Measurements from ENCODE around the gene NOTCH4.
"Not testable (repeated sequence)": the region's sequence is repeated elsewhere in the genome, so short reads cannot be mapped to it uniquely, and the experiment has no call there.

Gene NOTCH4

DNA sequence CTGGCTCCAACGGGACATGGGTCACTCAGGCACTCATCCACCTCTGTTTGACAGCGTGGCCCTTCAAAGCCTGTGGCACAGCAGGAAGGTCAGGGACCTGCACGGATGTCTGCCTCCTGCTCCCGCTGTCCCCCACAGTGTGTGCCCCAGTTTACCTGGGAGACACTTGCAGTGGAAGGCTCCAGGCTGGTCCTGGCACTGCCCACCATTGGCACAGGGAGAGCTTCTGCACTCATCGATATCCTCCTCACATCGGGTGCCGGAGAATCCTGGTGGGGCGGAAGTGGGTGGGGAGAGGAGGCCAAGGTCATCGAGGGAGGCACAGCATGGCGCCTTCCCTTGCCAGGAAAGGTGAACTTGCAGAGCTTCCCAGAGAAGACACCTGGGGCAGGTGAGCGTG, 6.9 kb downstream of the NOTCH4 start:
- DNase-seq, result no peak

- DNase-seq, result no peak
These were observed 7.6 kb downstream of the NOTCH4 start for GRCh38 chr6:32216285-32216684.

- no peak for DNase-seq
These were observed 8.2 kb downstream of the NOTCH4 start for GRCh38 chr6:32215617-32216016.

DNA sequence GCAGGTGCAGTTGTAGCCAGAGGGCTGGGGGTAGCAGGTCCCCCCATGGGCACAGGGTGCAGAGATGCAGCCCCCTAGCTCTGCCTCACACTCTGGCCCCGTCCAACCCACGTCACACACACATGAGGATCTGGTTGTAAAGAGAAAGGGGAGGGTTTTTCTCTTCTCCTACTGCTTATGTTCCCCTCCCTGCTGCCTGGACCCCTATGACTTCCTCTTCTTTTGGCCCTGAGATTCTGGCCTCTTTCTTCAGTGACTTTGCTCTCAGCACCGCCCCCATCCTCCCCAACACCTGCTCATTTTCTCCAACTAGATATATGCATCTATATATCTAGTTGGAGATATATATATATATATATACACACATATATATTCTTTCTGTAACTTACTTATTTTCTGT, 9.7 kb downstream of the NOTCH4 start:
- DNase-seq, result no peak

- DNase-seq, result no peak
These were observed 10.2 kb downstream of the NOTCH4 start for GRCh38 chr6:32213649-32214048.

GRCh38 chr6:32212076-32212760, 11.6 kb downstream of the NOTCH4 start:
- DNase-seq, result no peak

DNA sequence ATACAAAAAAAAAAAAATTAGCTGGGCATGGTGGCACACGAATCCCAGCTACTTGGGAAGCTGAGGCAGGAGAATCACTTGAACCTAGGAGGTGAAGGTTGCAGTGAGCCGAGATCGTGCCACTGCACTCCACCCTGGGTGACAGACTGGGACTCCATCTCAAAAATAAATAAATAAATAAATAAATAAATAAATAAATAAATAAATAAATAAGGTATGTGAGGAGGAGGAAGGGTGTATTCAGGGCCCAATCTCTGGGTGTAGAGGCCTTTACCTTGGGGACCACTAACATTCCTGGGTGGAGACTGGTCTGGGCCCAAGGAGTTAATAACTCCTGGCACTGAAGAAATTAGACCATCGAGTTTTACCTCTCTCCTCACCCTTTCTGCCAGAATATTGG, 12.4 kb downstream of the NOTCH4 start:
- DNase-seq, result not testable (repeated sequence)

GRCh38 chr6:32210191-32210601, 13.7 kb downstream of the NOTCH4 start:
- no peak for DNase-seq

DNA sequence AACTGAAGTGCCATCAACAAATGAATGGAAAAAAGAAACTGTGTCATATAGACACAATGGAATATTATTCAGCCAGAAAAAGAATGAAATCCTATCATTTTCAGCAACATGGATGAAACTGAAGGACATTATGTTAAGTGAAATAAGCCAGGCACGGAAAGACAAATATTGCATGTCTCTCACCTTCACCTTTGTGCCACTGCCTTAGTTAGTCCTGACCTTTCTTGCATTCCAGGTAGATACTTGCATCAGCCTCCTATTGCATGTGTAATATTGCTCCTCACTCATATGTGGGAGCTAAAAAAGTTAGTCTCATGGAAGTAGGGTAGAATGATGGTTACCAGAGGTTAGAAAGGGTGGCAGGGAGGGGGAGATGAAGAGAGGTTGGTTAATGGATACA, 14.9 kb downstream of the NOTCH4 start:
- no peak for DNase-seq

DNA sequence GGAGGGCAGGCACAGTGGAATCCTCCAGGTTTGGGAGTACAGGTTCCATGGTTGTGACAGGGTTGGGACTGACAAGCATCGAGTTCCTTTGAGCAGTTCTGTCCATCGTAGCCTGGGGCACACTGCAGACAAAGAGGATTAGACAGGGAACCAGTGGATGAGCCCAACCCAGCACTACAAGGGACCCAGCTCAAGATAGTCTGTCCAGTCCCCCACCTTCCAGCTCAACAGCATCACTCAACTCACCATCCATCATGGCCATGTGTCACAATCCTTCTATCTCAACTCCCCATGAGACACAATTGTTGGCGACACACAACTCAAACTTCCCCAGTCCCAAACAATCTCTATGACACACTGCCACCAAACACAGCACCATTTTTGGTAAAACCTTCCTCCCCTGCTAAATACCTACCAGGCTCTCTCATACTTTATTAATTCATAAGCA, 19.6 kb downstream of the NOTCH4 start:
- no peak for DNase-seq

DNA sequence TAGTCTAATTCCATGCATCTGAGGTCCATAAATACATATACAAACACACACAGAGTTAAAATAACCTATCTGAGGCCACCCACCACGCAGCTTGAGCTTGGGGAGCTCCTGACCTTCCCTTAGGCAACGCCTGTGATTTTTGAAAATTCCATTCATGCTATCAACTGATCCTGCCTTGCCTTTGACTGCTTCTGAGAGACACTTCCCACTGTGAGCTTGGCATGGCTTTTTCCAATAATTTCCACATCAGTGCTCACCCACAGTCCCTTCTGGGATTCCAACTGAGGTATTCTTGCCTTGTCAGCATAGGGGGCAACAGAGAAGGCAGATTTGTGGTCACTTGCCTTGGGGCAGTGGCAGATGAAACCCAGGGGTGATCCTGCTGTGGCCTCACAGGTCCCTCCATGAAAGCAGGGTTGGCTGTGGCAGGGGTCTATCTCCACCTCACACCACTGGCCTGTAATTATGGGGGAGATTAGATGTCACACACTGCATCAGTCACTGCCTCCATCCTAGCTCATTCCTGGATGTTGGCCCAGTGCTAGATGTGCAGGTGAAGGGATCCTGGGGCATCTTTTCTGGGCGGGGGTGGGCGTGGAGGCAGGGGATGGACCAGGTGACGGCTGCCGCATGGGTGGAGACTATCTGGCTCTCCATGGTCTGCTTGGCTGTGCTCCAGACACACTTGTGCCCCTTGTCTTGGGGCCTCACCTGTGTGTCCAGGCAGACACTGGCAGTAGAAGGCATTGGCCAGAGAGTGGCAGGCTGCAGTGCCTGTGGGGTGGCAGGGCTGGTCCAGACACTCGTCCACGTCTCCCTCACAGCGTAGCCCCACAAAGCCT, 20.2 kb downstream of the NOTCH4 start:
- DNase-seq, result no peak

- DNase-seq, result no peak
These were observed 21.7 kb downstream of the NOTCH4 start for GRCh38 chr6:32202186-32202585.

DNA sequence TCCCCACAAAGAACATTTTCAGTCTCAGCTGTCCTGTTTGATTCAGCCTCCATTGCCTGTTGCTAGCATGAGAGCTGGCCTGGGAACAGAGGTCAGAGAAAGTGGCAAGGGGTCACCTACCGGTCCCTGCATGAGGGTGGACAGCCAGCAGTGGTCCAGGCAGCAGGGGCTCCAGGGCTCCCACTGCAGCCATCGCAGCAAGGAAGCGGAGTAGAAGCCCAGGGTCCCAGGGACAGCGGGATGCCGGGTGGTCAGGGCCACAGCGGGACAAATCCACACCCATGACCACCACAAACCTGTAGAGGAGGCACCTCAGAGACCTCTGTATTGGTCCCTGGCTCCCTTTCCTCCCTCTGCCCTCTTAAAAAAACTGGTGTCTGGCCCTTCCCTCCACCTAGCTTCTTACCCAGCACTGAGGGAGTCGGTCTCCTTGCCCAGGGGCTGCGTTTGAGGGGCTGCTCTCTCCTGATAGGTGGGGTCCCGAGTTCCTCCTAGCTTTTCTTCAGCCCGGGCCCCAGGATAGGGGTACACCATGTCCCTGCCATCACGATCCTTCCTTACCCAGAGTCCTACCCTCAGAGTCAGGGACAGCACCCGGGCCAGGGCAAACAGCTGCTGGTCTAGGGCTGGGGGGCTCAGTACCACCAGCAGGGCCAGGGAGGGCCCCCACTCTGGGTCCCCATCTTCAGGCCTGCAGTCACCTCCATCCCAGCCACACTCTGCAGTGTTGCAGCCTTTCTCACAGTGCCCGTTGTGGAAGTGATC, 23.0 kb downstream of the NOTCH4 start:
- DNase-seq, result no peak

- no peak for DNase-seq
These were observed 25.0 kb downstream of the NOTCH4 start for GRCh38 chr6:32198866-32199265.

DNA sequence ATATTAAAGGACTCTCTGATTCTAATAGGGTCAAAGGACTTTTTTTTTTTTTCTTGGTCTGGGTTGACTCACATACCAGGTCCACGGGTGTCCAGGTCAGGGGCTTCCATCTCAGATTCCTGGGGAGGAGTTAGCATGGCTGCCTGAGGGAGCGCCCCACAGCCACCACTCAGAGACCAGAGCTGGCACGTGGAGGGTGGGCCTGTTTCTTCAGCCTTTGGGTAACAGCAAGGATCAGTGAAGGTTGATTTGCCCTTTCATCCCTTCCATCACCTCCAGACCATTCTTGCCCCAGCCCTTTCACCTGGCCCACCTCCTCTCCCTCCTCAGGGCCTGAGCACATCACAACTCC, 25.5 kb downstream of the NOTCH4 start:
- no peak for DNase-seq

DNA sequence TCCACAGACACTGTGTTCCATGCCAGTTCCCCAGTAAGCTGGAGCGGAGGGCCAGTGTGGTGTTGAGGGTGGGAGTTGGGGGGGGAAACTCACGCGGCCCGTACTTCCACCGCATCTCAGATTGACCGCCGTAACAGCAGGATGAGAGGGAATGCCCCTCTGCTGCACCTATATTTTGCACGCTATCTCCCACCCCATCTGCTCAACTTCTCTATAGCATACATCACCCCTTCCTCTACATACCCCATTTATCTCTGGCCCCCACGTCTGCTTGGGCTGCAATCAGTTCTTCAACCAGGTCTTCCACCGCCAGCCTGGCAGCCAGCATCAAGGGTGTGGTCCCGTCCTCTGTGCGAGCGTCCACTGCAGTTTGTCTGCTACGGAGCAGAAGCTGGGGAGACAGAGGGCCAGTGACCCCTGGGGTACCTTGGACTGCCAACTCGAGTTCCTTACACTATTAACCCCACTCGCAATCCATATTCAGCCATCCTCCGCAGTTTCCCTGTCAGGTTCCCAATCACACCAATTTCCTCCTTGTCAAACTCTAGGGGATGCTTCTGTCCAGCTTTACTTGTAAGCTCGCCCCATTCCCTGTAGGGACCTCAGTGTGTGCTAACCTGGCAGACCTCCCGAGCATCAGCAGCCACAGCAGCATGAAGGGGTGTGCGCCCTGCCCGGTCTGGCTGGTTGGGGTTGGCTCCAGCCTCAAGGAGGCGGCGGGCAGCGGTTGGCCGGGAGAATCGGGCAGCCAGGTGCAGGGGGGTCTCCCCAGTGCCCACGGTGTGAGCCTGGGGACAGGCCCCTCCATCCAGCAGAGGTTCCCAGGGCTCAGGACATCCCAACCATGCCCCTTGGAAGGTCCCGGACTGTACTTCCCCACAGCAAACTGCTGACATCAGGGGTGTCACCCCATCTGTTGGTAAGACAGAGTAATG, 26.9 kb downstream of the NOTCH4 start:
- no peak for DNase-seq

DNA sequence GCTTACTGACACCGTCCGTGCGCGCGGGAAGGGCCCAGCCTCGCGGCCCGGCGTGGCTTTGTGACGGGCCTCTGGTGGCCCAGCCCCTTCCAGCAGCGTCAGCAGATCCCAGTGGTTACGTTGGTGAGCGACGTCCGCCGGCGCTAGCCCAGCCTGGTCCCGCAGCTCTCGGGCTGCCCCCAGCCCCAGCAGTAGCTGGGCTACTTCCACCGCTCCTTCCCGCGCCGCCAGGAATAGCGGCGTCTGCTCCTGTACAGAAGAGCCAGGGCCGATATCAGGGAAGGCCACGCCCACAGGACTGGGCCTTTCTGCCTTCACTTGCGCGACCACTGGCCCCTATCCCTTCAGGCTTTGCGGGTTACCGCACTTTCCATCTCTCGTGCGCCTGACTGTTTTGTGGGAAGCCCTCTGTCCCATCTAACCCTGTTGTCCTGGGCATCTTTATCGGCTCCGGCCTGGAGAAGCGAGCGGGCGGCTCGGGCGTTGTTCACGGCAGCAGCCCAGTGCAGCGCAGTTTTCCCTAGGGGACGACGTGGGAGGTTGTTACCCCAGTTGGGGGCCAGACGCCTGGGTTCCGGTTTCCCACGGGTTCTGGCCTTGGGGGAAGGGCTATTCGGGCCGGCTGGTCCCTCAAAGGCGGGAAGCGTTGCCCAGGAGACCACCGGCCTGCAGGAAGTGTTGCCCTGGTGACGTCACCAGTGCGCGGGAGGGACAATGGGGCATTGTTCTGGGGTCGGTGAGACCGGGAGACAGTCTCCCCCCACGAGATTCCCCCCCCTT, 27.8 kb downstream of the NOTCH4 start:
- peak; percentile 74 for DNase-seq

DNA sequence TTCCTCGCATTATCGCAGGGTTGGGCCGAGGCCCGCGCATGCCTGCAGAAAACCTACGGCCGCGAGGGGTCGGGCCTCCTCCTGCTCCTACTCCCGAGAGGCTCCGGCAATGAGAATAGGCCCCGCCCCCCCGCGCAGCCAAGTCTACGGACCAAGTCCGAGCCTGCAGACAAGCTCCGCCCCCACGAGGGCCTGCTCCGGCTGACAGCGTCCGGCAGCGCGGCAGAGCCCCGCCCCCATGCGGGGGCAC, 28.3 kb downstream of the NOTCH4 start:
- peak; percentile 100 for DNase-seq

- peak; percentile 46 for DNase-seq
These were observed 28.8 kb downstream of the NOTCH4 start for GRCh38 chr6:32194825-32195651.

GRCh38 chr6:32194388-32194787, 29.5 kb downstream of the NOTCH4 start:
- no peak for DNase-seq

- not testable (repeated sequence) for DNase-seq
These were observed 30.8 kb downstream of the NOTCH4 start for GRCh38 chr6:32193096-32193495.
